ENCODE data around the gene ACLY. TPM values are rescaled to one million over a fixed set of nuclear protein-coding genes. Genes with fewer than 3 reads are reported as not detected.
A peak's percentile ranks its signal among the peaks of the same experiment; 100 is the strongest.

Gene ACLY
- total RNA-seq, 1 experiment from 2014 or later: 184 TPM

- CTCF ChIA-PET: no interaction called here
- H2AFZ ChIP-seq: no peak overlapping the region
- H3F3A ChIP-seq (ENCODE audit: insufficient read depth, low read depth): peaks cover 27% of the 10 kb centered on the region; the same call in 1 of the 2 replicates
- H3K36me3 ChIP-seq (ENCODE audit: low read depth): peaks cover 23% of the 10 kb centered on the region
- no peak for DNase-seq
- H3K4me1 ChIP-seq (replicated peaks; ENCODE audit: insufficient read depth): no peaks in the 10 kb centered on the region
- no peaks in the 10 kb centered on the region for H3K9me2 ChIP-seq (ENCODE audit: insufficient read depth)
- BruUV-seq (replicated peaks): no TSS peak
- TF ChIP-seq EZH2 (IDR thresholded peaks at IDR 0.05; ENCODE audit: low read depth): no peak
- no peak for TF ChIP-seq CTCF (conservative IDR thresholded peaks at IDR 0.05)
- peaks cover 7% of the 10 kb centered on the region; the same call in 1 of the 2 replicates for H4K20me1 ChIP-seq (ENCODE audit: insufficient read depth)
- no peaks in the 10 kb centered on the region for H3K27me3 ChIP-seq (ENCODE audit: insufficient read depth, low read depth)
- intact Hi-C loops (cut with micrococcal nuclease; ENCODE audit: unreplicated experiment): no loop called here
- H3K79me2 ChIP-seq (ENCODE audit: low read depth): no peaks in the 10 kb centered on the region
- no peak overlapping the region for H3K4me3 ChIP-seq
- POLR2A ChIA-PET (ENCODE audit: unreplicated experiment): no interaction called here
- no peak overlapping the region for H3K27ac ChIP-seq
- H3K4me2 ChIP-seq: no peak overlapping the region
- no peaks in the 10 kb centered on the region for H3K9me3 ChIP-seq (ENCODE audit: insufficient read depth, low read depth)
Measured at GRCh38 chr17:41895617-41896016, 23.1 kb downstream of the ACLY start.

GRCh38 chr17:41894791-41895331 is 23.9 kb downstream of the ACLY start:
- no peaks in the 10 kb centered on the region for H3K79me2 ChIP-seq (ENCODE audit: low read depth)
- no peaks in the 10 kb centered on the region for H3K9me2 ChIP-seq (ENCODE audit: insufficient read depth)
- DNase-seq: peak; percentile 10 to 65
- H3K27me3 ChIP-seq (ENCODE audit: insufficient read depth, low read depth): no peaks in the 10 kb centered on the region
- peaks cover 34% of the 10 kb centered on the region; the same call in 1 of the 2 replicates for H3F3A ChIP-seq (ENCODE audit: insufficient read depth, low read depth)
- H3K9me3 ChIP-seq (ENCODE audit: insufficient read depth, low read depth): no peaks in the 10 kb centered on the region
- intact Hi-C loops (cut with micrococcal nuclease; ENCODE audit: unreplicated experiment): no loop called here
- H3K4me2 ChIP-seq: no peak overlapping the region
- no peak overlapping the region for H3K4me3 ChIP-seq
- TF ChIP-seq EZH2 (IDR thresholded peaks at IDR 0.05; ENCODE audit: low read depth) (no peak), CTCF (conservative IDR thresholded peaks at IDR 0.05) (no peak)
- peaks cover 28% of the 10 kb centered on the region for H3K36me3 ChIP-seq (ENCODE audit: low read depth)
- POLR2A ChIA-PET (ENCODE audit: unreplicated experiment): no interaction called here
- H2AFZ ChIP-seq: no peak overlapping the region
- BruUV-seq (replicated peaks): no TSS peak
- H3K27ac ChIP-seq: no peak overlapping the region; the same call in 1 of the 2 replicates
- H3K4me1 ChIP-seq (replicated peaks; ENCODE audit: insufficient read depth): no peaks in the 10 kb centered on the region
- peaks cover 7% of the 10 kb centered on the region; the same call in 1 of the 2 replicates for H4K20me1 ChIP-seq (ENCODE audit: insufficient read depth)
- CTCF ChIA-PET: interaction anchor here (0.6 kb wide), 3 partner anchors 24 to 925 kb away, joined by 3 to 4 read pairs (median 3); no protein-coding TSS in a partner anchor

DNA sequence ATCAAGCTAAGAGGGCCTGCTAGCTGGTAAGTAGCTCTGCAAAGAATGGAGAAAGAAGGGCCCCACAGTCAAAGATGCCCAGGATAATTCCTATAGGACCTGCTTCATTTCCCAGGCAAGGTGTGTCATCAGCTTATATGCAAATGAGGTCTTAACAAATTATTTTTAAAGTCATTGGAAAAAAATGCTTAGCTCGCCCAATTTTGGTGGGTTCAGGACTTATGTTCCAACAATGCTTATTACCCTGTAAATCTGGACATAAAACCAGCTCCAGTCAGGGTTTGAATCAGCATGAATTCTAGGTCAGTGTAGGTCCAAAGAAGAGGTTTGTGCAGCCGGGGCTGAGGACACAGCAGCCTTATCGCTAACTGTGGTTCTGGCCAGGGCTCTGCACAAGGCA is 25.4 kb downstream of the ACLY start:
- no TSS peak for BruUV-seq (replicated peaks)
- H3K4me3 ChIP-seq: no peak overlapping the region
- peaks cover 7% of the 10 kb centered on the region; the same call in 1 of the 2 replicates for H4K20me1 ChIP-seq (ENCODE audit: insufficient read depth)
- no peaks in the 10 kb centered on the region for H3K4me1 ChIP-seq (replicated peaks; ENCODE audit: insufficient read depth)
- H3K27ac ChIP-seq: no peak overlapping the region
- no peak overlapping the region for H3K4me2 ChIP-seq
- H3K9me2 ChIP-seq (ENCODE audit: insufficient read depth): no peaks in the 10 kb centered on the region
- intact Hi-C loops (cut with micrococcal nuclease; ENCODE audit: unreplicated experiment): no loop called here
- no peaks in the 10 kb centered on the region for H3K79me2 ChIP-seq (ENCODE audit: low read depth)
- no peaks in the 10 kb centered on the region for H3K9me3 ChIP-seq (ENCODE audit: insufficient read depth, low read depth)
- no peak overlapping the region for H2AFZ ChIP-seq
- no peak for TF ChIP-seq EZH2 (IDR thresholded peaks at IDR 0.05; ENCODE audit: low read depth)
- TF ChIP-seq CTCF (conservative IDR thresholded peaks at IDR 0.05): no peak
- H3K36me3 ChIP-seq (ENCODE audit: low read depth): peaks cover 27% of the 10 kb centered on the region; the same call in 1 of the 2 replicates
- CTCF ChIA-PET: interaction anchor here (0.6 kb wide), 1 partner anchor 198 kb away, joined by 3 read pairs; no protein-coding TSS in a partner anchor
- H3K27me3 ChIP-seq (ENCODE audit: insufficient read depth, low read depth): no peaks in the 10 kb centered on the region
- H3F3A ChIP-seq (ENCODE audit: insufficient read depth, low read depth): peaks cover 37% of the 10 kb centered on the region; the same call in 1 of the 2 replicates
- no peak for DNase-seq
- POLR2A ChIA-PET (ENCODE audit: unreplicated experiment): no interaction called here

All from PC-9 (cell line).